NCI-H2227 treated with DMSO at 0.1 percent for 48 hours (cell line): ENCODE results near the gene CHCHD6.

Source experiments
- DNase-seq: peaks from one replicate; lab custom pipeline; 2025; lab: John Stamatoyannopoulos, UW

Gene CHCHD6, protein sequence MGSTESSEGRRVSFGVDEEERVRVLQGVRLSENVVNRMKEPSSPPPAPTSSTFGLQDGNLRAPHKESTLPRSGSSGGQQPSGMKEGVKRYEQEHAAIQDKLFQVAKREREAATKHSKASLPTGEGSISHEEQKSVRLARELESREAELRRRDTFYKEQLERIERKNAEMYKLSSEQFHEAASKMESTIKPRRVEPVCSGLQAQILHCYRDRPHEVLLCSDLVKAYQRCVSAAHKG

DNA sequence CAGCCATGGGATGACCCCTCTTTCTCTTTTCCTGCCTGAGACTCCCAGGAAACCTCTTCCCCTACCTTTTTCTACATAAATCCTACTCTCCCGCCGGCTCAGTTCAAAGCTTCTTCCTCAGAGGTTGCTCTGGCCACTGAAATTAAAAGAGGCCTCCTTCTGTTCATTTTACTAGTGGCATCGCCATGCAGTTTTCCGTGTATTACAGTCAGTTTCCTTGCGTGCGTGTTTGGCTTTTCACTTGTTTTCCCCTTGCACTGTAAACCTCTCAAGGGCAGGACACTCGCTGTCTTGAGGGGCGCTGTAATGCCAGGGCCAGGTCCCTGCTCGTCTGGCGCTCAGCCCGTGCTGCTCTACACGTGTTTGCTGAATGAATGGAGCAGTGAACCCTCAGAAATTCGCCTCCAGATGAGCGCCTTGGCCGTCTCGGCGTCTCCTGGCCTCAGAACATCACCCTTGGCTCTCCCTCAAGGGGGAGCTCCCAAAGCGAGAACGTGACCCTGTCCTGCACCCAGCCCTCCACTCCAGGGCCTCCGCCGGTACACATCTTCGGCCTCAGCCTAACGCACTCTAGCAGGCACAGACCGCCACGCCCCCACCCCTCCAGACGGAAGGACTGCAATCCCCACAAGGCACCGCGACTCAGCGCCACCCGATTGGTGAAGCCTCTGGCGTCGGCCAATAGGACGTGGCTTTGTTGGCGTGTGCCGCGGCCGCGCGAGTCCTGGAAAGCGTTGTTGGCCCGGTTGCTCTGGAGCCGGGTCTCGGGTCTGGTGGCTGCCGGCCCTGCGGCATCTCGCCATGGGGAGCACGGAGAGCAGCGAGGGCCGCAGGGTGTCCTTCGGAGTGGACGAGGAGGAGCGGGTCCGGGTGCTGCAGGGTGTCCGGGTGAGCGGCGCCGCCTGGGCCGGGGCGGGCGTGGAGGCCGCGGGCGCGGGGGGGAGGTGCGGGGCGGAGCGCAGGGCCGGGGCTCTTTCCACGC, at the start of gene CHCHD6:
Gene CHCHD6 (plus strand): TSS at position 729 of the 982 bp plus-strand sequence. CDS start 73 bp downstream, at position 802.
- peak; percentile 87 for DNase-seq

DNA sequence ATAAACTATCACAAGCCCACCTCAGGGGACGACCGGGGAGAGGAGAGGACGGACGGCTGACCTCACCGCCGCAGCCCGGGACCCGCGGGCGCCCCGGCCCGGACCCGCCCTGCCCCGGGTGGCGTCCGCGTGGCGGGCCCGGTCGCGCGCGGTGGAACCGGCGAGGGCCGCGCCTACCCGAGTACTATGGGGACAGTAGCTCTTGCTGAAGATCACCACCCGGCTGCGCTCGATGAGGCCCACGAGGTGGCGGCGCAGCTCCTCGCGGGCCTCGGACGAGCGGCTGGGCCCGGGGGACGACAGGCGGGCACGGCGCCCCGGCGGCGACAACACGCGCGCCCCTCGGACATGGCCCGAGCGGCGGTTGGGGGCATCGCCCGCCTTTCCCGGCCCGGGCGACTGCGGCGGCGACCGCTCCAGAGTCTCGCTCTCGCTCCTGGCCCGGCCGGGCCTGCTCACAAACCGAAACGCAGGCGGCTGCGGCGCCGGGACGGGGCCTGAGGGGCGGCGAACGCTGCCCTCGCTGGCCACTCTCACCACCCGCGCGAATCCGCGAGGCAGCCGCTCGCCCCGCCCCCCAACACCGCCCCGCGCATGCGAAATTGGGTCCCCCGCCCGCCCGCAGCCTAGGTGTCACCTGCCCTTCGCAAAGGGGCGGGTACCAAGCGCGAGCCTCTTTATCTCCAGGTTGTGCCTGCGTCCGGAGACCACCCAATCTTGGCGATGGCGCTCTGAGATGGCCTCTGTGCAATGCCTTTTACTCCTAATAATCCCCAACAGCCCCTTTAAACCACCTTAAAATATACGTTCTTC, 49.3 kb upstream of the CHCHD6 start, which contains the start of gene TXNRD3:
Gene TXNRD3 (minus strand): TSS at position 554 of the 813 bp plus-strand sequence.
- peak; percentile 47 for DNase-seq

DNA sequence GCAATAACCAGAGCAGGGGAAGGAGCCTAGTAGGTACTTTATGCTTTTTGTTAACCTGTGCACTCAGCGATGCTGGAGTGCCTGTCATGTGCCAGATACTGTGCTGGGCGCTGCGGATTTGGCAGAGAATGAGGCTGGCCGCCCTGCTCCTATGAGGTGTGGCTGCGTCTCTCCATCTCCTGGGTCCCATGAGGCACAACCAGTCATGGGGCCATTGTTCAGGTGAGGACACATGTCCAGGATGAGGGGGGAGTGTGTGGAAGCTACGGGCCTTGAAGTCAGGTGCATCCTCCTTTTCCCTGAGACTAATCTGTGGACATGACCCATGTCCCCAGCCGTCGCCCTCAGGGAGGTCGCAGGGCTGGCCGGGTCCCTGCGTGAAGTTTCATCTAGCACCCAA, 48.2 kb upstream of the CHCHD6 start:
- no peak for DNase-seq

DNA sequence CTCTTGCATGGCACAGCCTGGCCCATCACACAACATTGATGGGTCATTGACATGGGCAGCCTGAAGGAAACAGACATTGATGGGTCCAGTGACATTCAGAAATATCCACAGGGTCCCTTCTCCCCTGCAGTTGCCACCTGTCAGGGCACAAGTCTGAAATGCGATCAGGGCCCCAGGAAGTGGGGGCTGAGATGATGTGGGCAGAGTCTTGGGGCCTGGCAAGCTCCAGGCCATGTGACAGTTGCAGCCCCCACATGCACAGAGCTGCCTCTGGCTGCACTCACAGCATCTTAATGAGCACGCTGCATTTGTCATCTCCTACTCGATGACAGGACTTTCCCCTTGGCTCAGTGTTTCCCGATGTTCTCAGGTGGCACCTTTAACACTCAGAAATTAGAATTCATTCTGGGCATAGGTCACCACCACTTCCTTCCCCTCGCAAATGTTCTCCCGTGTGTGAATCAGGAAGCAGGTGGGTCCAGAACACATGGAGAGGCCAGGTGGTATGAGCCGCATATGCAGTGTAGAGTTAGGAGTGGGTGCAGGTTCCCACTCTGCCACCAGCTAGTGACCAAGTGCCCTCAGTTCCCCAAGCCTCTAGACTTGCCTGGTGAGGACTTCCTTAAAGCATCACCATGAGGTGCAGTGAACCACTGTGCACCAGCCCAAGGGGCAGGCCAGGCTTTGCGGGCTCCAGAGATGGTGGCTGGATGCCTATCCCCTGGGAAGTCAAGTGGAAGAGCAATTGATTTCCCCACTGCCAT, 47.5 kb upstream of the CHCHD6 start:
- DNase-seq, result no peak

DNA sequence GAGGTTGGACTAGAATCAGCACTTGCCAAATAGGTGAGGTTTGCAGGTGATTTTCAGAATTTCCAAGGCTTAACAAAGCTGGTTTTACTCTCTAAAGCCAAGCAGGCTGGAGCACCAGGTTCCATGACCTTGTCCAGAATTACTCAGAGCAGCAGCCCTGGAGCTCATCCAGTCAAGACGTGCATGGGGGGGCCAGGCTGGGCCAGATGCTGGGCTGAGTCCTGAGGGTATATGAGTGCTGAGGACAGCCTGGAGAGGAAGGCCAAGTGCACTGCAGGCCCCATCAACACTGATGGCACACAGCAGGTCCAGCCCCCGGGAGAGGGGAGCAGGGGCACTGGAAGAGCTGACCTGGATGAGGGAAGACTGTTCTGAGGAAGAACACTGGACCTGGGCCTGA, 46.1 kb upstream of the CHCHD6 start:
- no peak for DNase-seq

DNA sequence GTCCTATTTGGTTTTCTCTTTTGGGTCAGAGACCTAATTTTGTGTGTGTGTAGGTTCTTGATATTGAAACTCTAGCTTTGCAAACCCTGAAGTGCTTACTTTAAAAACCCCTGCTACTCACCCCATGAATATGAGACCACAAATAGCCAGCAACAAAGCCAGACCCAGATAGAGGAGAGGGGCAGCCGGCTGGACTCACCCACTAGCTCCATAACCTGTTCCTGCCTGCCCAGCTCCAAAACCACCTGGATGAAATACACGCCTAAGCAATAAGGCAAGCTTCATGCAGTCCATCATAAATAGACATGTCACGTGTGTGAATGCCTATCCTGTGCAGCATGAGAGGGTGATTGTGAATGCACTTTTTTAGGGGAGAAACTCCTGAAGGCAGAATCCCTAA, 45.5 kb upstream of the CHCHD6 start:
- no peak for DNase-seq

DNA sequence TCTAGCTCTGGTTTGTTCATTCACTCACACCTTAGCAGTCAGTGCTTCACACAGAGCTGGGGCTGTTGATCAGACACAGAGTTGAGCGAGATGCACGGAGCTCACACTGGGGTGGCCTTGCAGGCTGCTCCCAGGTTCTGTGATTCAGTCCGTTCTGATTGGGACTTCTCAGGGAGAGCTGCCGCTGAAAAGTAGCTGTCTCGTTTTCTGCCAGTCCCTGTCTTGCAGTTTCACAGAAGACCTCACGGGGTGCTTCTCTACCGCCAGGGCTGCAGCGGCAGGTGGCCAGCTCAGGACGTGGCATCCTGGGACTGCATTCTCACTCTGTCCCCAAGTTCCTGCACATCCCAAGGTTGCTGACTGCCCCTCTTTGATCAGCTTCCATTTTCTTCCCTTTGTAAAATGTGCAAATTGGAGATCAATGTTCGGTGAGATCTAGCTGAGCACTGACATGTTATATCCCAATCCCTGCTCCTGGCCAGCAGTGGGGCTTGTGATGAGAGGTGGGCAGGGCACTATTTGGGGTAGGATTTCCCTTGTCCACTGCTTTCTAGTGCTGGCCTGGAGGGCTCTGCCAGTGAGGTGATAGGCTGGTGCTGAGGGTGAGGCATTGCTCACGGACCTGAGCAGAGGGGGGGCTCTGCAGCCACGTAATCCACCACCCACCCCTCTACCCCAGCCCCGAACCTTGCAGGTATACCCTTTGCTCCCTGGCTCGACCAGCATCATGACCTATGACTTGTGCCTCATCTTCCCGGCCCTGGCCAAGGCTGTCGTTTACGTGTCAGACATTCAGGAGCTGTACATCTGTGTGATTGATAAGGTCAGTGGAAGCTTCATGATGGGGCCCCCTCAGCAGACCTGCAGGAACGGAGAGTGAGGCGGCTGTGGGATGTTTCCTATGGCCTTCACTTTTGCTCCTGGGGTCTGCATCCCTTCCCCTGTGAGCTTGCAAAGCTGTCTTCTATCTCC, 43.8 kb upstream of the CHCHD6 start:
- no peak for DNase-seq

DNA sequence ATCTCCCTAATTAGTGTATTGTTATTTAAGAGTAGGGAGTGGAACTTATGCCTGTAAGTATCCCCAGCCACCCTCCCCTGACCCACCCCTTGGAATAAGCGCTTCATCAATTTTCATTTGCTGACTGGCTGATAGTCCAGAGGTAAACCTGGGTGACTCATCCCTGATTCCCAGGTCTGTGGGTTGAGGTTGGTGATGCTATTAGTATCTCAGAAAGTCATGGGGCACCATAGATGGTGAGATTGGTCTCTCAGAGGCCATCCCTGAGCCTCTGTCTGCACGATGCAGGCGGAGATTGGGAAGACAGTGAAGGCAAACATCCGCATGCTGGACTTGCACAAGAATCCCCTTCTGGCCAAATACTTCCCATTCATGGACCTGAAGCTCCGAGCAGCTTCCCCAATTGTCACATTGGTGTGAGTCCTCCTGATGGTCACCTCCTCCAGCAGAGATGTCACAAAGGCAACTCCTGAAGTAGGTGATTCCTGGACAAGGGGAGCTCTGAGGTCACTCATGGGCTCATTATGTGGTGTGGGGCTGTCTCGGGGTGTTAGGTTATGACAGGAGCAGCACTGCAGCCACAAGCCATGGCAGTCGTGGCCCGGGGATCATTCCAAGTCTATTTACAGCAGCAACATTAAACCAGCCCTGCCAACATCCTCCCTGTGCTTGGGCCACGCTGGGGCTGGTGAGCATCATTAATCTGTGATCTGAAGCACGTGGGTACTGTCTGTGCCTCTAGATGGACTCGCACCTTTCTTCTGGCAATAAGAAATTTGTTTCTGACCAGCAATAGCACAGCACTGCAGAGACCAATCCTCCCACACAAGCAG, 42.3 kb upstream of the CHCHD6 start:
- no peak for DNase-seq

DNA sequence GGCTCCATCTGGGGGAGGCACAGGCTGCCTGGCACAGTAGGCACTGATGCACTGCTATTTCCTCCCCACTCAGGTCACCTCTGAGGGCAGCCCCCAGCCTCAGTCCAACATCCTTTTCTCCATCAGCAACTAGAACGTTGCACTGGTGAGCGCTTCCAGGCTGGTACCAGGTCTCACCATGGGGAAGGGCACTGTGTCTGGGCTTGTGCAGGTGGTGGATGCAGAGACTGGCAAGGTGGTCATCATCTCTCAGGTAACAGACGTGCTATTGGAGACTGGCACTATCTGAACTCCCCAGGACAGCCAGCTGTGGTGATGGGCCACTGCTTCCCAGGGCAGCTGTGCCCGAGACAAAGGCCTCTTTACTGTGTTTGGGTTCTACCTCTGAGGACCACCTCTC, 40.8 kb upstream of the CHCHD6 start:
- DNase-seq, result no peak

DNA sequence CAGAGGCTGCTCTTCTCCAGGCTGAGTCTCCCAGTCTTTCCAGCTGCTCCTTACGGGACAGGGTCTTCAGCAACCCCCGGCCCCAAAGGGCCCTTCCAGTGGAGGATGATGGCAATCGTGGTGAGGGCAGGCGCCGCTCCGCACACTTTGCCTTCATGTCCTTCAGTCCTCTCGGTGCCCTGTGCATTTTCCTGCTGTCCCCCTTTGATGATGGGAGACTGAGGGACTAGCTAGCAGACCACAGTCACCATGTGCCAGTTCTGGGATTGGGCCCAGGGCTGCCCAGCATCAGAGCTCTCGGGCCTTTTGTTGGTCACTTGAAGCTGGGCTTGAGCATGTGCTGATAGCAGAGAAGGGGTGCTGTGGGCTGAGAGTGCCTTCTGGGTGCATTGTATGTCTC, 40.3 kb upstream of the CHCHD6 start:
- DNase-seq, result no peak

DNA sequence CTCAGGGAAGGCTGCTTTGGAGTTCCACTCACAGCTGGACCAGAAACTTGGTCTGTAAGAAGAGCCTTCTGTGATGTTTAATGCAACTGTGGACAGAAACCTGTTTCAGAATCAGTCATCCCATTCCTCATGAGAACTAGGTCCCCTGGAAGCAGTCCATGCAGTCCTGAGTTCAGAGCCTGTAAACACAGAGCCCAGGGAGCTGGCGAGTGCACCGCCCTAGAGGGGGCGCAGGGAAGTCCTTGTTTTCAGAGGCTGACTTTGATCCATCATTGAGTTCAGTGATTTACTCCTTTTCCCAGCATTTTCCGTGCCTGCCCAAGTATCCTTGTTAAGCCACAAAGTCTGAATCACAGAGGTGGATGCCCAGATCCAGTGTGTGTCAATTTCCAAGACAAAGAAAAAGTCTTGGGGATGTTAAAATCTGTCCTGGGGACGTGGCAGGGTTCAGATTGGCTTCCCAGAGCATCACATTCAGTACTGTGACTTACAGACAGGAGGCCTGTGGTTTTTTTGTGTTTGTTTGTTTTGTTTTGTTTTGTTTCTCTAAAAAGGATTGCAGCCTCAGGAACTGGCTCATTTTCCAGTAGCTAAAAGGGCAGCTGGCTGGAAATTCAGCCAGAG, 39.3 kb upstream of the CHCHD6 start:
- DNase-seq, result no peak

DNA sequence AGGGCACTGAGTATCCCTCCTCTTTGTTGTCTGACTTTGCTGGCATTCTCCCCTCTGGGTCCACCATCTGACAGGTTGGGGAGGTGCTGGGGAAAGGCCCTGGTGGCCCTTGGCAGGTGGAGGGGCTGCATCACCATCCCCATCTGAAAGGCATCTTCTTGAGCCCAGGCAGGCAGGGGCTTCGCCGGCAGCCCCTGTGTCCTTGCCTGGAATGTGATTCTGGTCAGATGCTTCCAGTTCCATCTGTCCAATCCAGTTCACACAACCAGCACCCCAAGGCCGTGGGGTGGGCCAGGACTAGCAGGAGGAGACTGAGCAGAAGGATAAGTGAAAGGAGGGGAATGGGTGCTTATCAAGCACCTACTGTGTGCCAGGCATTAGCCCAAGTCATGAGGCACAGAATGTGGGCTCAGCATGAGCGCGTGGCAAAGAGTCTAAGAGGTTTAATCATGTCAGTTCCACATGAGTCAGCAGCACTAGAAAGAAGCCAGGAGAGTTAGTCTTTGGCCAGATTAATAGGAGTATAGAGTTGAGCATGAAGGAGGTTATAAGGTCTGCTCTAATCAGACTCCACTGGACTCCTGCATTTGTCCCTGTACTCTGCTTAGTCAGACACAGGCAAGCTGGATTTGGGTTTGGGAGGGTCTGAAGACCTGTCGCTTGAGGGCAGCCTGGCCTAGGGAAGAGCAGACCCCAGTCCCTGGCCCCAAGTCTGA, 38.7 kb upstream of the CHCHD6 start:
- DNase-seq, result no peak

DNA sequence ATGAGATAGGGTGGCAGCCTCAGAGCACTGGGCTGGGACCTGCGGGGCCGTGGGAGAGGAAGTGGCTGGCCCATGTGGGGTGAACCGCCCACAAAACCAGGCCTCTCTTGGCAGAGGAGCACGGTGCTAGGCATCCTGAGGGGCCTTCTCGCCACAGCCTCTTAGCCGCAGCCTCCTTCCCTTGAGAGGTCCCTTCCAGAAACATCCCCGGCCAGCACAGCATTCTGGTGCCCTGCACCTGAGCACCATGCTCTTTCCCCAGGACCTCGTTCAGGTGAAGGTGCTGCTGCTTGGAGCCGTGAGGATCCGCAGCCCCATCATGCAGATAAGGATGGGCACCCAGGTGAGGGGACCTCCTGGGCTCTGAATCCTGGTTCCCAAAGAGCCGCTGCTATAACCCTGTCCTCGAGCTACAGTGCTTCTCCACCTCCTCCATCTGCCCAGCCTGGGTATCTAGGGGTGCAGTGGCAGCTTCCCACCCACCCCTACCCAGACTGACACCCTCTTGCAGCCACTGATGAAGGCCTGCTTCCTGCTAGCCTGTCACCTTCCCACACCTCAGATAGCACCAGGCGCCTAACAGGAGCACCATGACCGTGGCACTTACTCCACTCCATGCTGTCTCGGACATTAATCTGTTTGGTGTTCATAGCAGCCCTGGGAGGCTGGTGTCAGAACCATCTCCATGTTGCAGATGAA, 37.9 kb upstream of the CHCHD6 start:
- DNase-seq, result no peak

DNA sequence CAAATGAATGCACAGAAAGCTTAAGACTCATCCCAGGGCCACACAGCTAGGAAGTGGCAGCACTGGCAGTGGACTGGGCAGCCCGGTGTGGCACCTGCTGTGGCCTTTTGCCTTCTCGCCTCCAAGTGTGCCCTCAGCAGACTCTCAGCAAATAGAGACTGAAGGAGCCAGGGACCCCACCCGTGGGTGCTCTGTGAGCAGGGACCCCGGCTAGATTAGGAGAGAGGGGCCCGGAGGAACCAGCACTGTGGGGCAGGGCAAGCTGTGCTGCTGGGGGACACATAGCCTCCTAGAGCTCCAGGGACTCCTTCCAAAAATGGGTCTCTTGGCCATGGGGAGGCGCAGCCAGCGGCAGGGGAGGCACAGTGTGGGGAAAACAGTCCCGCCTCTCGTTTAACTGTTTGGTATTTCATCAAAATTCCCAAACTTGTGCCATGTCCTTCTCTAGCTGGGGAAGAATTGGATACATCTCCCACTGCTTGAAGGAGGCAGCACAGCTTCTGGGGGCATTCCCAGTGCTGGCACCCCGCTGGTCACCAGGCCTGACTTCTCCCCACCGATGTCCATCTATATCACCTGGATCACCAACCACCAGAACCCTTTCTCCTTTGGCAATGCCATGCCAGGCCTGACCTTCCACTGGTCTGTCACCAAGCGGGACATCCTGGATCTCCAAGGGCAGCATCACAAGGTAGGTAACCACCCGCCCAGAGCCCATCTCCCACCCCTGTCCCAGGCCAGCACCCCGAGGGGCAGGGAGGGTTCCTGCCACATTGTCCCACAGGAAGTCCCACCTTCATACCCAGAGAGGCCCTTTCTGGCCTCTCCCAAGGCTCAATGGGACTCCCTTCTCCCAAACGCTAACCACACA, 37.1 kb upstream of the CHCHD6 start:
- DNase-seq, result no peak

DNA sequence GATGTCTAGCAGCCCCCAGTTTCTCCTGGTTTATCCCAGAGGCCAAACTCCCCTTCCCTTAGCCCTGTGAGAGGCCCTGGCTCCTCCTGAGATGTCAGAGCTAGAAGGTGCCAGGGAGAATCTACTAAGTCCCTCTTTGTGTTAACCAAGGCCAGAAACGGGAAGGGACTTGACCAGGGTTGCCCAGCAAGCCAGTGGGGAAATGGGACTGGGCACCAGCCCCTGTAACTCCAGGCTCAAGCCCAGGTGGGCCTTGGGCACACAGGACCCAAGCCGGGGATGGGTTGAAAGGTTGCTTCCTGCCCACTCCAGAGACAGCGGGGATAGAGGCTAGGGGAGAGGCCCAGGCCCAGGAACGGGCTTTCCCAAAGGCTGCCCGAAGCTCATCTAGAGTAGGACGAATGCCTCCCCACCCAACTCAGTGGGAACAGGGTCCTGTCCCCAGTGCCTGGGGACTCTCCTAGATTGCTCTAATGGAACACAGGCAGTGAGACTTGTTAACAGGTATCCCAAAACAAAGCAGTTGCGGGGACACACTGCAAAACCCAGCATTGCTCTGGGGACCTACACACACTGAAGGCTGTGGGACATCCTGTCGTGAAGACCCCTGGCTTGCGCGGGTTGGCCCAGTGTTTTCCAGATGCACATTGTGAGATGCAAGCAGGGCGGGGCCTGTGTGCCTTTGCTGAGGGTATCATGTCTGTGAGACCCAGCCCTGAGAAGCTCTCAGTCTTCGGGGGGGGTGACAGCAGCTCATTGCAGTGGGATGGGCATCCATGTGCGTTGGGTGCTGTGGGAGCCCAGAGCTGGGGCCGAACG, 36.2 kb upstream of the CHCHD6 start:
- DNase-seq, result no peak
